ENCODE results near the gene EXOSC2. TPM values are rescaled to one million over a fixed set of nuclear protein-coding genes. Genes with fewer than 3 reads are reported as not detected.

EXOSC2 gene
- total and polyA plus RNA-seq, 2 of the 4 experiments (the other 2 are of a cell fraction): 27.0 to 48.6 TPM

DNA sequence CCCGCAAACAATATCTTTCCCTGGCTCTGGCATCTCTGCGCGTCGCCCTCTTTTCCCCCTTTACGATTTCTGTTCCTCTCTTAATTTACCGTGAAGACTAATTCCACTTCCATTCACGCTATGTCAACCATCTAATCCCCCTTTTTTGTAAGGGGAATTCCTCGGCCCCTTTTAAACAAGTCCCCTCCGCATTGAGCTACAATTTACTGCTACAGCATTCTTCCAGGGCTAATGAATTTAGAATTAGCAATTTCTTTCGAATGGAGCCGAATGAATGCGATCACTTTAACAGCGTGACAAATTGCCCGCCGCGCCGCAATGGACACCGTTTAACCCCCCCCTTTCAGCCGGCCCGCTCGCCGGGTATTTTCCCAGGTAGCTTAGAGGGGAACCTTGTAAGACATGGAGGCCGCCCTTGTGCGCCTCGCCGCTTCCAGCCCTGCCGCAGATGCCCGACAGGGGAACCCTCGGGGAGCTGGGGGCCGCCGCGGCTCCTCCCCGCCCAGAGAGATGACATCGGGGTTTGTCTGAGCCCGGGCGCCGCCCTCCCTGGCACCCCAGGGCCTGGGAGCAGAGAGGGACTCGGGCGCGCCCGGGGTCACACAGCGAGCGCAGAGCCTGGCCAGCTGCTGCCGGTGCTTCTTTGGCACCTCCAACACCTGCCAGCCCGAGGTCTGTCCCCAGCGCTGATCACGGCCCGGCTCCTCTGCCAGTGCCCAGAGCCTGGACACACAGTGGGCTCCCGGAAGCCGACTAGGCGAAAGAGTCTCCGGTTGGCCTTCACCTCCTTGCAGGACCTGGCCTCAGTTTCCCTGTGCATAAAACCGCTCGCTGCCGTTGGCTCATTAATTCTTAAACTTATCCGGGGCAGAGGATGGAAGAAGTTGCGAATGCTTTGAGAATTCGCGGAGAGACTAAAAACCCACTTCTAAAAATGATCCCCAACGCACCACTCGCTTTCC lies 27.9 kb upstream of the EXOSC2 start (continued):
- TF ChIP-seq, protein P1, sequence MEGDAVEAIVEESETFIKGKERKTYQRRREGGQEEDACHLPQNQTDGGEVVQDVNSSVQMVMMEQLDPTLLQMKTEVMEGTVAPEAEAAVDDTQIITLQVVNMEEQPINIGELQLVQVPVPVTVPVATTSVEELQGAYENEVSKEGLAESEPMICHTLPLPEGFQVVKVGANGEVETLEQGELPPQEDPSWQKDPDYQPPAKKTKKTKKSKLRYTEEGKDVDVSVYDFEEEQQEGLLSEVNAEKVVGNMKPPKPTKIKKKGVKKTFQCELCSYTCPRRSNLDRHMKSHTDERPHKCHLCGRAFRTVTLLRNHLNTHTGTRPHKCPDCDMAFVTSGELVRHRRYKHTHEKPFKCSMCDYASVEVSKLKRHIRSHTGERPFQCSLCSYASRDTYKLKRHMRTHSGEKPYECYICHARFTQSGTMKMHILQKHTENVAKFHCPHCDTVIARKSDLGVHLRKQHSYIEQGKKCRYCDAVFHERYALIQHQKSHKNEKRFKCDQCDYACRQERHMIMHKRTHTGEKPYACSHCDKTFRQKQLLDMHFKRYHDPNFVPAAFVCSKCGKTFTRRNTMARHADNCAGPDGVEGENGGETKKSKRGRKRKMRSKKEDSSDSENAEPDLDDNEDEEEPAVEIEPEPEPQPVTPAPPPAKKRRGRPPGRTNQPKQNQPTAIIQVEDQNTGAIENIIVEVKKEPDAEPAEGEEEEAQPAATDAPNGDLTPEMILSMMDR (conservative IDR thresholded peaks at IDR 0.05; ENCODE audit: low read depth, low read length): no peak
- no peak for TF ChIP-seq MXI1 (IDR thresholded peaks at IDR 0.05; ENCODE audit: borderline replicate concordance, low read depth, low read length)
